Mesenteric fat pad (tissue), 1 donor: ENCODE data around the gene LCN15. TPM values are rescaled to one million over a fixed set of nuclear protein-coding genes. Genes with fewer than 3 reads are reported as not detected.
"Not testable (repeated sequence)": the region's sequence is repeated elsewhere in the genome, so short reads cannot be mapped to it uniquely, and the experiment has no call there.

Source experiments
- DNase-seq: peaks from one replicate; pipeline ENCODE4 v3.0.0-alpha.2; 2020; ENCODE audit warnings: low spot score
- total RNA-seq: library from RNA; stranded (reverse); fragmentation: NEBNext Ultra II Directional; extraction: Animal tissue kit (Norgen Biotek cat#: 25700); gene quantifications from one replicate; pipeline ENCODE4 v1.2.1, GENCODE V29; 2021
- donor health status: DM: yes; HTN: yes; CAD: no.

Gene LCN15
- total RNA-seq, 1 donor from 2014 or later: 0.32 TPM

GRCh38 chr9:136755302-136756133 lies 8.8 kb downstream of the LCN15 start:
- not testable (repeated sequence) for DNase-seq

DNA sequence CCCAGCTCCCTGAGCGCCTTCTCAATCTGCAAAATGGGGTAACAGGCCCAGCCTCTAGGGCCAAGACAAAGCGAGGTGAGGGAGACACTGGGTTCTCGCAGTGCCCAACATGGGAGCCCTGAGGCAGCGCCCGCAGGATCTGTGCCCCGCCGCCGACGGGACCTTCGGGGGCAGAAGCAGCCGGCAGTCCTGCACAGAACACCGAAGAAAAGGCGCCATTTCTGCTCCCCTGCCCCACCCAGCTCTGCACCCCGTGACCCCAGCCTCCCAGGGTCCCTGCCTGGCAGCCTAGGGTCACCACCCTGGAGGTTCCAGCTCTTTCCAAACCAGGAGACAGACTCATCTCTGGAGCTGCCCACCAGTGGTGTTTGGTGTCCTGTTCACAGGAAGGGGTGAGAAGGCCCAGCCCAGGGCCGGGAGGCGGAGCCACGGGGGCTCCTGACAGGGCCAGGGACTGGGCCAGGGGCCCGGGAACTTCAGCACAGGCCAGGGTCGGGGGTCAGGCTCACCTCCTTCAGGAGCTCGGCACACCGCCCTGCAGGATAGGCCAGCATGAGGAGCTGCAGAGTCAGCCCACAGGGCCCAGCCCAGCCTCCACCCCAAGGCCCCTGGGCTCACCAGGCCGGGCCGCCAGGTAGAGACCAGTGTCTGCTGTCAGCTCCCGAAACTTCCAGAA lies 9.6 kb downstream of the LCN15 start:
- no peak for DNase-seq

DNA sequence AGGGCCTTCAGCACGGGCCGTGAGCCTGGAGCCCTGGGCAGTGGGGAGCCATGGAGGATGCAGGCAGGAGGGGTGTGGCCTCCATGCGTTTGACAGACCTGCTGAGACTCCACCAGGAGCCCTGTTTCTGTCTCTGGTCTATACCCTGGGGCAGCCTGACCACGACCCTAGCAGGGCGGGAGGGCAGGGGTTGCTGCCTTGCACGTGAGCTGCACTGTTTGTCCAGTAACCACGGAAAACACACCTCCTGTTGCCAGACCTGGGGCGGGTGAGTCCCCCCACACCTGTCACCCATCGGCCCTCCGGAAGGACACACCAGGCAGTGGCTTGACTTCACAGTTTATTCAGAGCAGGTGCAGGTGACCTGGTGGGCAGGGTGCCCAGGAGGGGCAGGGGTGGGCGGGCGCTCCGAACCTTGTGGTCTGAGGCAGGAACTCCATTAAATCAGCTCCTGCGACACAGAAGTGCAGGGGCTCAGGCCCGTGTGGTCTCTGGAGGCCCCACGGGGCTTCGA lies 10.2 kb downstream of the LCN15 start:
- no peak for DNase-seq

DNA sequence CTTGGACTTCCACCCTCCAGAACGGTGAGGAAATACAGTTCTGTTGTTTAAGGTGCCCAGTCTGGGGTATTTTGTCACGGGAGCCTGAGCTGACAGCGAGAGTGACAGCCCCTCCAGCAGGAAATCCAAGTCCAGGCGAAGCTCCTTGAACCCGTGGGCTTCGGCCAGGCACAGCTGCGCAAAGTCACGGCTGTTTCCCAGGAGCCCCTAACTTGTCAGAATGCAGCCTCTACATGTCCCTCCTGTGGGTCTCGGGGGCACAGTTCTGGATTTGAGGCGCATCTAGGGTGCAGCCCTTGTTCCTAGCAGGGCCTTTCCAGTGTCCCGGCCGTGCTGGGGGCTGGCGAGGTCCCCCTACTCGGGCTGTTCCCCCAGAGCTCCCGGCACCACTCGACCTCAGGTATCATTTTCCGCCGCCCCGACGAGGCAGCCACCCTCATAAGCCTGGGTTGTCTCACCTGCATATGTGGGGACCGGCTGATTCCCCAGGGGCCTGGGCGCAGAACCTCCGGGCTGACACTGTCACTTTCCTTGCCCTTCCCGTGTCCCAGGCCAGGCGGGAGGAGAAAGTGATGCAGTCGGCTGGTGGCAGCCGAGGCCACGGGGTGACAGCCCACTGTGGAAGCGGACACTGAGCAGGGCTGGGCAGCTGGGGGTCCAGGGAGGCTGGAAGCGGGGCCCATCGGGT lies 10.8 kb downstream of the LCN15 start:
- no peak for DNase-seq

DNA sequence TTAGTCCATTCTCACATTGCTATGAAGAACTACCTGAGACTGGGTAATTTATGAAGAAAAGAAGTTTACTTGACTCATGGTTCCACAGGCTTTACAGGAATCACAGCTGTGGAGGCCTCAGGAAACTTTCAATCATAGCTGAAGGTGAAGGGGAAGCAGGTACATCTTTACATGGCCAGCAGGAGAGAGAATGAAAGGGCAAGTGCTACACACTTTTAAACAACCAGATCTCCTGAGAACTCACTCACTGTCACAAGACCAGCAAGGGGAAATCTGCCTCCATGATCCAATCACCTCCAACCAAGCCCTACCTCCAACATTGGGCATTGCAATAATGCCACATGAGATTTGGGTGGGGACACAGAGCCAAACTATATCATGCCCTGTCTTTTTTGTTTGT lies 12.5 kb downstream of the LCN15 start:
- no peak for DNase-seq

- no peak for DNase-seq
Observed at GRCh38 chr9:136751244-136751643, 13.1 kb downstream of the LCN15 start.

DNA sequence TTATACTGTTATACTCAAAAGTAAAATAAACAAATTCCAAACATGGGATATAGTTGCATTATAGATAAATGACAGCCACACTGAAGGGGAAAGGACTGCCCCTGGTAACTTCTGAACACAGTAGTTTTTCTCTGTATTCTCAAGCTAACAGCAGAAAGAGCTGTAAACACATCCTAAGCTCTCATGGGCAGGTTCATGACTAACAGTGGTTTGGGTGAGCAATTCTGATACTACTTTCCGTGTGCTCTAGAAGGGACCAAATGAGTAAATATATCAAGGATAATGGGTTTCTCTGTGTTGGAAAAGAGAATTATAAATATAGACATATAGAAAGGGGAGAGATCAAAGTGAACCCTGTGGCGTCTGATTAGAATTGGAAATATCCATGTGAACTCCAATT lies 13.8 kb downstream of the LCN15 start:
- no peak for DNase-seq

DNA sequence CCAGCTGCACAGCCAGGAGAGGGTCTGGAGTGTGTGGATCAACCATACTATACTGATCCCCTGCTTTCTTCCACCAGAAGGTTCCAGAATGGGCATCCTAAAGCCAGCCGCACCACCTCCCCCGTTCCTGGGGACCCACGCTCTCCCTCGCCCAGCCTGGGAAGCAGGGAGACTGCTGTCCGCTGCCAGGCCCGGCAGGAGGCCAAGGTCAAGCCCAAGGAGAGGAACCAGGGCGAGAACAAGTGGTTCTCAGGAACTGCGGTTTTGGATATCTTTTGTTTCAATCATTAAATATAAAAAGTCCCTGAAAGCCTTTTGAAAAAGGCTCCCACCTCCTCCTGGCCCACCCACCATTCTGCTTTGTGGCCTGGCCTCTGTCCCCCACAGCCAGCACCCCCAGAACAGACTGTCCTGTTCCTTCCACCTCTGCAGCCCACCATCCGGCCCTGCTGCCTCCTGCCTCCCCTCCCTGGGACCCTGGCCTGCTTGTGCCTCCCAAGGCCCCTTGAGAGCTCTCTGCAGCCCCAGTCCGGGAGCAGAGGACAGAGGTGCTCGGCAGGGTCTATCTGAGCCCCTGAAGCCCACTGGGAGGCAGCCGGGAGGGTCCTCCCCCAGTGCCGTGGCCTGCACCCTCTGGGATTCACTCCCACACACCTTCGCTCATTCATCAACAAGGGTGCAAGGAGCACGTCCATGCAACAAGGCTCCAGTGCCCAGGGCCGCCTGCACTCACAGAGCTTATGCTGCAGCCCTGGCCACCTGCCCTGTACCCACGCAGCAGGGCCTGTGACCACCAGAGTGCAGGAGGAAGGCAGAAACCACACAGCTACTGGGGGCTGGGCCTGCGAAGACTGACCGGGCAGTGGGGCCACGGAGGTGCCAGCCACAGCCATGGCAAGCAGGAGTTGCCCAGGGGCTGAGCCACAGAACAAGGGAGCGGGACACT lies 15.4 kb downstream of the LCN15 start:
- DNase-seq: no peak

GRCh38 chr9:136748201-136748600 lies 16.1 kb downstream of the LCN15 start, which contains the start of gene LCN6:
TSS of gene LCN6 (minus strand) at chr9:136748525. CDS start at chr9:136748483, 42 bp downstream.
- no peak for DNase-seq

GRCh38 chr9:136747161-136748060 lies 16.9 kb downstream of the LCN15 start:
- DNase-seq: no peak

- no peak for DNase-seq
Observed at GRCh38 chr9:136746621-136747020, 17.7 kb downstream of the LCN15 start.

DNA sequence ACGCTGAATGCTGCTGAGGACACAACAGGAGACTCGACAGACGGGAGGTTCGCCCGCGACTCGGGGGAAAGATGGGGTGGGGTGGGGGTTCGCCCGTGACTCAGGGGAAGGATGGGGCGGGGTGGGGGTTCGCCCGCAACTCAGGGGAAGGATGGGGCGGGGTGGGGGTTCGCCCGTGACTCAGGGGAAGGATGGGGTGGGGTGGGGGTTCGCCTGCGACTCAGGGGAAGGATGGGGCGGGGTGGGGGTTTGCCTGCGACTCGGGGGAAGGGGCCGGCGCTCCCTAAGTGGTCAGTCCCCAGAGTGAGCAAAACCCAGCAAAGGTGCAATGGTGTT lies 18.2 kb downstream of the LCN15 start:
- no peak for DNase-seq

GRCh38 chr9:136745389-136746154 lies 18.7 kb downstream of the LCN15 start:
- no peak for DNase-seq

DNA sequence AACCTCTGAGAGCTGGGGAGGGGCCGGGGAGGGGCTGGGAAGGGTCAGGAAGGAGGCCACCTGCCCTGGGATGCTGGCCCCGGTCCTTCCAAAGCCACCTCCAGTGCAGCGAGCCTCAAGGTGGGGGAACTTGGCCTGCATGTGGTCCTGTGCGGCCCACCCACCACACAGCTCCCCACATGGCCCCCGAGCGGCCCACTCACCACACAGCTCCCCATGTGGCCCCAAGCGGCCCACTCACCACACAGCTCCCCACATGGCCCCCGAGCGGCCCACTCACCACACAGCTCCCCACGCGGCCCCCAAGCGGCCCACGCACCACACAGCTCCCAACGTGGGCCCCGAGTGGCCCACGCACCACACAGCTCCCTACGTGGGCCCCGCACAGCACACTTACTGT lies 19.5 kb downstream of the LCN15 start:
- DNase-seq: no peak

- no peak for DNase-seq
Observed at GRCh38 chr9:136743639-136744211, 20.6 kb downstream of the LCN15 start.

DNA sequence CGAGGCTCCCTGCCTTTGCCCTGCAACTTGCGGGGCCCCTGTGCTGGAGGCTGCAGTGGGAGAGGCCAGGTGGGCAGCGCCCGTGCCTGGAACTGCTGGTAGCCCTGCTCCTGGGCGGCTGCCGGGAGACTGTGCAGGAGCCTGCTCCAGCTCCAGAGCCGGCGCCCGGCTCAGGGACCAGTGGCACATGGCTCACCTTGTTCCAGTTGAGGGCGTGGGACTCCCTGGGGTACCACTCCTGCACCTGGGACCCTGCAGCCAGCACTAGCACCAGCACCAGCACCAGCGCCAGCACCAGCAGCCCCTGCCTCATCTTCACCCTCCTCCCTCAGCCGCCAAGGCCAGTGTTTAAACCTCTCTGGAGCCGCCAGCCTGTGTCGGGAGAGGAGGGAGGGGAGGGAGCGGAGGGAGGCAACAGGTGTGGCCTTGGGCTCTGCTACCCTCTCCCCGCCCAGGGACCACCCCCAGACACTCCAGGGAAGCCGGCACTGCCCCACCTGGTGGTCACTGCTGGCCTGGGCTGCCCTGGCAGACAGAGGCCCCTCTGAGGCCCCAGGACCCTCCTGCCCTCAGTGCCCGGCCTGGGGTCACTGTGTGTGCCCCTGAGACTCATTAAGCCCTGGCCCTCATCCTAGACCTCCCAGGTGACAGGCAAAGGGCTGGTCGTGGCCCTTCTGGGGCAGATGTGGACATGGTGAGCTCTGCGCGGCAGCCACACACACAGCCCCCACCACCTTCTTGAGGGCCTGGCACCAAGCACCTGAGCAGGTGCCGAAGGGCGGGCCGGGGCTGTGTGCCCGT lies 21.5 kb downstream of the LCN15 start, which contains the start of gene LCN10:
LCN10 (minus strand) TSS at position 350 of the 801 bp plus-strand sequence; CDS start at position 313, 37 bp downstream.
- no peak for DNase-seq

DNA sequence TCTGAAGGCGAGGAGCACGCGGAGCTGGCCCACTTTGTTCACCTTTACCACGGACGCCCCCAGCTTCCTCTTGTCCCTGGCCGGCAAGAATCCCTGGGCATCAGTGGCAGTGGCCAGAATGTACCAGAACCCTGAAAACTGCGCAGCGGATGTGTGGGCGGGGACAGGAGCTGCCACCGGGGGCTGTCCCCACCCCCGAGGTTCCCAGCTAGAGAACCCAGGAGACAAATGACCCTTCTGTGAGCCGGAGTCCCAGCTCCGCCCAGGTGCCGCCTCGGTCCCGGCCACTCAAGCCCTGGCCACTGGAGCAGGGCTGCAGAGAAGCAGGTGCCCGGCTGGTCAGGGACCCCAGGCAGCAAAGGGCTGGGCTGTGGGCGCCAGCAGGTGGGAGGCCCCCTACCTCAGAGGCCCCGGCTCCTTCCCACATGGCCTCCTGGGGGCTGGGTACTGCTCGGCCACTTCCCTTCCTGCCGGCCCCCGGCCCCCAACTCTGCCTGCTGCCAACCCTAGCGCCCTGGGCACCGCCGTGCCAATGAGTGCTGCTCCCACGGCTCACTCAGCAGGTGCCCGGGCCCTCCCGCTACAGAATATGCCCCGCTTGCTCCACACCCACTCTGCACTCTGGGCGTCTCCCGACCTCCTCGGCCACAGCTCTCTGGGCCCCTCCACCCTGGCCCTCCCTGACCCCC lies 22.3 kb downstream of the LCN15 start:
- DNase-seq: no peak
